Neural crest cell (in vitro differentiated cells): ENCODE data around the gene MICALL2. TPM values are rescaled to one million over a fixed set of nuclear protein-coding genes. Genes with fewer than 3 reads are reported as not detected.

Experiments used
- DNase-seq: peaks from one replicate; pipeline ENCODE4 v3.0.0; 2021; ENCODE audit warnings: low read depth, mixed read lengths, low spot score
- H3K27ac Mint-ChIP-seq: one replicate; pipeline ENCODE4 v1.8.0; 2021; ENCODE audit warnings: mild to moderate bottlenecking, mixed read lengths; ENCODE audit not compliant: unreplicated experiment
- H3K27me3 Mint-ChIP-seq: 2 replicates; pipeline ENCODE4 v1.8.0; 2021; ENCODE audit warnings: low read depth, mild to moderate bottlenecking, mixed read lengths
- H3K36me3 Mint-ChIP-seq: 2 replicates; pipeline ENCODE4 v1.8.0; 2021; ENCODE audit warnings: low read depth, mild to moderate bottlenecking, mixed read lengths
- H3K4me1 Mint-ChIP-seq: 2 replicates; pipeline ENCODE4 v1.8.0; 2021; ENCODE audit warnings: mixed read lengths
- H3K4me3 Mint-ChIP-seq: one replicate; pipeline ENCODE4 v1.8.0; 2021; ENCODE audit warnings: mild to moderate bottlenecking, mixed read lengths
- H3K9me3 Mint-ChIP-seq: 2 replicates; pipeline ENCODE4 v1.8.0; 2021; ENCODE audit warnings: mixed read lengths
- total RNA-seq: library from RNA; stranded (reverse); gene quantifications from 2 replicates; pipeline ENCODE4 v1.2.1, GENCODE V29; 2021
- TF ChIP-seq, protein P1 (sequence below): fragments of 200-600 bp; sonication (generic); conservative IDR thresholded peaks from 2 replicates; pipeline ENCODE4 v1.5.0; 2021; ENCODE audit warnings: antibody characterized with exemption, mild to moderate bottlenecking

The MICALL2 gene
- total RNA-seq, 1 donor from 2014 or later = 18.7 TPM

DNA sequence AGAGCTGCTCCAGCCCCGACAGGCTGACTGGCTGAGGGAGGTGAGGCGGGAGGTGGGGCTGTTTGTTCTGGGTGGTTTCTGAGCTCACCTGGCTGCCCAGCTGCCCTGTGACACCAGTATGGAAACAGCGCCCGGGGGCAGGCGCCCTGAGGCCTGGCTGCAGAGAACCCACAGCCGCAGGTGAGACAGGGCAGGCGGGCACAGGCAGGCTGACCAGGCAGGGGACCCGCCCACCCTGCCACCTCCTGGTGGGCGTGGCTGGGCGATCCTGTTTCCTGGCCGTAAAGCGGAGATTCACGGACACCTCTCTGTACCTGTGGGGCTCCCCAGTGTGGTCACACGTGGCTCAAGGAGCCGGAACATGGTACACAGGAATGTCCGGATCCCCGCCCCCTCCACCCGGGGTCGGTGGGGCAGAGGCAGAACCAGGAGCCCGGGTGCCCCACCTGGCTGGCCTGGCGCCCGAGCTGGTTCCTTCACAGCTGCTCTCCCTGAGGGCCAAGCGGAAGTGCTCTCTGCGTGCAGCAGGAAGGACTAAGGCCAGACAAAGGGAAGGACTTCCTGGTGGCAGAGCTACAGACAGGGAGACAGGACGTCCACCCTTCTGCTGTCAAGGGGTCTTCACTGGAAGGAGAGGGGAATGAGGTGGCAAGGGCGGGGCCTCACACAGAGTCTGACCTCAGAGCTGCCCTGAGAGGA, 3.9 kb downstream of the MICALL2 start:
- no peak overlapping the region for H3K4me3 Mint-ChIP-seq
- H3K4me1 Mint-ChIP-seq = peaks cover 36% of the 10 kb centered on the region
- peaks cover 2% of the 10 kb centered on the region for H3K27me3 Mint-ChIP-seq
- no peaks in the 10 kb centered on the region for H3K36me3 Mint-ChIP-seq
- peak overlapping the region; percentile 50 for H3K27ac Mint-ChIP-seq
- H3K9me3 Mint-ChIP-seq = no peaks in the 10 kb centered on the region
- no peak for DNase-seq
- TF ChIP-seq, protein P1, sequence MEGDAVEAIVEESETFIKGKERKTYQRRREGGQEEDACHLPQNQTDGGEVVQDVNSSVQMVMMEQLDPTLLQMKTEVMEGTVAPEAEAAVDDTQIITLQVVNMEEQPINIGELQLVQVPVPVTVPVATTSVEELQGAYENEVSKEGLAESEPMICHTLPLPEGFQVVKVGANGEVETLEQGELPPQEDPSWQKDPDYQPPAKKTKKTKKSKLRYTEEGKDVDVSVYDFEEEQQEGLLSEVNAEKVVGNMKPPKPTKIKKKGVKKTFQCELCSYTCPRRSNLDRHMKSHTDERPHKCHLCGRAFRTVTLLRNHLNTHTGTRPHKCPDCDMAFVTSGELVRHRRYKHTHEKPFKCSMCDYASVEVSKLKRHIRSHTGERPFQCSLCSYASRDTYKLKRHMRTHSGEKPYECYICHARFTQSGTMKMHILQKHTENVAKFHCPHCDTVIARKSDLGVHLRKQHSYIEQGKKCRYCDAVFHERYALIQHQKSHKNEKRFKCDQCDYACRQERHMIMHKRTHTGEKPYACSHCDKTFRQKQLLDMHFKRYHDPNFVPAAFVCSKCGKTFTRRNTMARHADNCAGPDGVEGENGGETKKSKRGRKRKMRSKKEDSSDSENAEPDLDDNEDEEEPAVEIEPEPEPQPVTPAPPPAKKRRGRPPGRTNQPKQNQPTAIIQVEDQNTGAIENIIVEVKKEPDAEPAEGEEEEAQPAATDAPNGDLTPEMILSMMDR = no peak

DNA sequence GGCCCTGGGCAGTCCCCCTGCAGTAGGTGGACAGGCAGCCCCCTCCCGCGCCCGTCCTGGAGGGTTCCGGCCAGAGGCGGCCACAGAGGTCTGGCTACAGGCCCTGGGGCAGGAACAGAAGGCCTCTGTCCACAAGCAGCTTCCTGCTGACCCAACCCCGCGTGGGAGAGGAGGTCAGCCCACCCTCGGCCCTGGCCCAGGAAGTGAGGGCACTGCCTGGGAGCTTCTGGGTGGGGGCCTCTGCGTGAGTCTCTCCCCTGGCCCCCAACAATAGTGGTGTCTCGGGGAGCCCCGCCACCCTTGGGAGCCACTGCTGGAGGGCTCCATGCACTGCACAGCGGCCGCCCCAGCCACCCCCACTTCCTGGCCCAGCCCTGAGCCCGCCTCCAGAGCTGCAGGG, 4.7 kb downstream of the MICALL2 start:
- TF ChIP-seq, protein P1 = no peak
- H3K9me3 Mint-ChIP-seq = no peaks in the 10 kb centered on the region
- no peak overlapping the region for H3K27ac Mint-ChIP-seq
- H3K4me1 Mint-ChIP-seq = peaks cover 36% of the 10 kb centered on the region
- H3K27me3 Mint-ChIP-seq = peaks cover 2% of the 10 kb centered on the region
- H3K4me3 Mint-ChIP-seq = no peak overlapping the region
- no peaks in the 10 kb centered on the region for H3K36me3 Mint-ChIP-seq
- peak; percentile 53 for DNase-seq

DNA sequence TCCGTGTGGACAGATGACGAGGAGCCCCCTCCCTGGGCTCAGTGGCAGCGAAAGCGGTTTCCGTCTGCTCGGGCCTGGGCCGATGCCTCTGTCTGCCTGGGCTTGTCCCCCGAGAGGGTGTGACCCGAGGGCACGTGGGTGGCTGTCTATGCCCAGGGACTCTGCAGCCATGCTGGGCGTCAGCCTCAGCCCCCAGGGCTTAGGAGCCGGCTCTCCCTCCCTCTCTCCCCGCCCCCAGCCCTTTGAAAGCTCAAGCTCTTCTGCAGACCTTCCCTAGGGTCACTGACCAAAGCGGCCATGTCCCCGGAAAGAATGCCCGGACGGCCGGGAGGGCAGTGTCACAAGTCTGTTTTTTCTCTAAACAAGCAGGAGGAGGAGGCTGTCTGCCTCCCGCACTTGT, 7.1 kb downstream of the MICALL2 start:
- DNase-seq = peak; percentile 52
- Mint-ChIP-seq H3K4me3 (peak overlapping the region; percentile 82), H3K9me3 (no peaks in the 10 kb centered on the region), H3K4me1 (peaks cover 26% of the 10 kb centered on the region), H3K27ac (peak overlapping the region; percentile 64), H3K36me3 (no peaks in the 10 kb centered on the region), H3K27me3 (no peaks in the 10 kb centered on the region)
- TF ChIP-seq, protein P1 = no peak

DNA sequence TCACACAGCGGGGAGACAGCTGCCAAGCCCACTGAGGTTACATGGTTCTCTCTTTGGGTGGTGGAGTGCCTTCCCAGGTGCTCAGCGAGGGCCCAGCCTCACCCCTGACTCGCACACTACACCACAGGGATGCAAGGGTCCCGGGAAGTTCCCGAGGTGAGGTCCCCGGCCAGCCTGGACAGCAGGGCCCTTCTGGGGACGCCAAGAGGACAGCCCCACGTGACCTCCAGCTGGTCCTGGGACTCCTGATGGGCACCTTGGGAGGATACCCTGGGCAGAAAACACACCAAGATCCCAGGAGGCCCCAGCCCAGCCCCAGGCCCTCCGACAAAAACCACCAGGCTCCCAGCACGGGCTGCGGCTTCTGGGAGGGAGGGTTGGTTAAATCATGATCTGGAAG, 8.3 kb downstream of the MICALL2 start:
- H3K4me1 Mint-ChIP-seq = peaks cover 21% of the 10 kb centered on the region
- H3K27ac Mint-ChIP-seq = no peak overlapping the region
- TF ChIP-seq, protein P1 = no peak
- no peaks in the 10 kb centered on the region for H3K27me3 Mint-ChIP-seq
- H3K36me3 Mint-ChIP-seq = no peaks in the 10 kb centered on the region
- no peak overlapping the region for H3K4me3 Mint-ChIP-seq
- H3K9me3 Mint-ChIP-seq = no peaks in the 10 kb centered on the region
- no peak for DNase-seq

DNA sequence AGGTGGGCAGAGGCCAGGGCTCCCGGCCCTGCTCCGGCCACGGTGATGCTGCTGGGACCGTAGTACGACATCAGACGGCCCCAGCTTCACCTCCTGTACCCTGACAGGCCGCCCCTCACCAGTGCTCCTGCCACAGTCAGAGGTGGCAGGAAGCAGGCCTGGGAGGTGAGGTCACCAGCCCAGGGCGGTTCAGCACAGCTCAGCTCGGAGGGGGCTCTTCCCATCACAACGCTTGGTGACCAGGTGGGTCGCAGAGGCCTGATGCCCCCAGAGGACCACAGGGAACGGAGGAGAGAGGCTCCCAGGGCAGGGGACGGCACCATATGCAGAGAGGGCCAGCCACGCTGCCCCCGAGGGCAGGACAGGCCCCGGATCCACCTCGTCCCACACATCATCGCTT, 8.8 kb downstream of the MICALL2 start:
- no peaks in the 10 kb centered on the region for H3K27me3 Mint-ChIP-seq
- H3K36me3 Mint-ChIP-seq = no peaks in the 10 kb centered on the region
- no peak overlapping the region for H3K4me3 Mint-ChIP-seq

More for the DNA sequence above, 8.8 kb downstream of the MICALL2 start:
- no peak for DNase-seq
- peaks cover 21% of the 10 kb centered on the region for H3K4me1 Mint-ChIP-seq
- no peak overlapping the region for H3K27ac Mint-ChIP-seq
- no peaks in the 10 kb centered on the region for H3K9me3 Mint-ChIP-seq
- TF ChIP-seq, protein P1 = no peak
